HepG2 (cell line): Measurements from ENCODE around the gene ABCA2. TPM values are rescaled to one million over a fixed set of nuclear protein-coding genes. Genes with fewer than 3 reads are reported as not detected.

ENCODE experiments used
- CCAR2 ChIP-seq: fragments of 200-400 bp; formaldehyde crosslinking; optimal IDR thresholded peaks from 2 replicates; pipeline ENCODE3; 2018; ENCODE audit warnings: low read depth, mild to moderate bottlenecking, low read length, moderate library complexity
- KAT7 ChIP-seq: IDR thresholded peaks from 2 replicates; pipeline ENCODE4 v1.6.1; 2018; ENCODE audit warnings: borderline replicate concordance, missing compliant biosample characterization
- NCOA2 ChIP-seq: sonication (generic); formaldehyde crosslinking; IDR thresholded peaks from 2 replicates; pipeline ENCODE4 v1.8.0; 2022; ENCODE audit warnings: inconsistent platforms
- NFRKB ChIP-seq: fragments of 450-650 bp; IDR thresholded peaks from 2 replicates; pipeline ENCODE4 v1.6.1; 2017
- RAD21 ChIP-seq: fragments of 450-650 bp; formaldehyde crosslinking; IDR thresholded peaks from 2 replicates; pipeline ENCODE4 v1.5.0; 2020; ENCODE audit warnings: mild to moderate bottlenecking
- RBM39 ChIP-seq: fragments of 200-400 bp; formaldehyde crosslinking; IDR thresholded peaks from one replicate; pipeline ENCODE4 v1.6.1; 2018; ENCODE audit warnings: antibody characterized with exemption, mild to moderate bottlenecking, low read depth, low read length; ENCODE audit not compliant: poor library complexity, severe bottlenecking
- SP1 ChIP-seq, 2 experiments: fragments of 450-650 bp in 1 of 2; sonication (generic) in 1 of 2; formaldehyde crosslinking in 1 of 2; IDR thresholded peaks; 2 replicates each; pipeline versions ENCODE4 v1.4.0 to v1.6.1; 2016 to 2020; ENCODE audit warnings: missing genetic modification reagents in 1 of 2
- THAP7 ChIP-seq: sonication (generic); formaldehyde crosslinking; IDR thresholded peaks from 2 replicates; pipeline ENCODE4 v1.8.1; 2023; ENCODE audit warnings: mild to moderate bottlenecking, missing genetic modification reagents
- TRIM24 ChIP-seq: sonication (generic); formaldehyde crosslinking; IDR thresholded peaks from 2 replicates; pipeline ENCODE4 v1.8.0; 2022; ENCODE audit warnings: mild to moderate bottlenecking, missing genetic modification reagents
- U2AF2 ChIP-seq: fragments of 200-400 bp; formaldehyde crosslinking; IDR thresholded peaks from 2 replicates; pipeline ENCODE4 v1.6.1; 2017; ENCODE audit warnings: low read depth, mild to moderate bottlenecking, low read length
- ZBTB14 ChIP-seq: sonication (generic); formaldehyde crosslinking; IDR thresholded peaks from 2 replicates; pipeline ENCODE4 v1.4.0; 2020; ENCODE audit warnings: missing genetic modification reagents
- ZBTB7A ChIP-seq: sonication (generic); formaldehyde crosslinking; IDR thresholded peaks from 2 replicates; pipeline ENCODE4 v1.8.0; 2022; ENCODE audit warnings: mild to moderate bottlenecking, missing genetic modification reagents
- ZFP90 ChIP-seq: sonication (generic); formaldehyde crosslinking; IDR thresholded peaks from 2 replicates; pipeline ENCODE4 v1.8.0; 2022; ENCODE audit warnings: missing genetic modification reagents, mild to moderate bottlenecking, inconsistent platforms, borderline replicate concordance
- ZNF264 ChIP-seq: sonication (generic); formaldehyde crosslinking; IDR thresholded peaks from 2 replicates; pipeline ENCODE4 v1.4.0; 2020; ENCODE audit warnings: missing genetic modification reagents
- ZNF343 ChIP-seq: sonication (generic); formaldehyde crosslinking; IDR thresholded peaks from 2 replicates; pipeline ENCODE4 v1.4.0; 2020; ENCODE audit warnings: mild to moderate bottlenecking, missing genetic modification reagents
- ZNF543 ChIP-seq: sonication (generic); formaldehyde crosslinking; IDR thresholded peaks from 2 replicates; pipeline ENCODE4 v1.4.0; 2020; ENCODE audit warnings: mild to moderate bottlenecking, missing genetic modification reagents
- ZNF598 ChIP-seq: sonication (generic); formaldehyde crosslinking; IDR thresholded peaks from 2 replicates; pipeline ENCODE4 v1.5.1; 2020; ENCODE audit warnings: mild to moderate bottlenecking, missing genetic modification reagents, borderline replicate concordance
- ZNF746 ChIP-seq: sonication (generic); formaldehyde crosslinking; IDR thresholded peaks from 2 replicates; pipeline ENCODE4 v1.8.0; 2022; ENCODE audit warnings: mild to moderate bottlenecking, missing genetic modification reagents
- ZNF772 ChIP-seq: sonication (generic); formaldehyde crosslinking; IDR thresholded peaks from 2 replicates; pipeline ENCODE4 v1.5.0; 2020; ENCODE audit warnings: mild to moderate bottlenecking, missing genetic modification reagents
- ZNF782 ChIP-seq: sonication (generic); formaldehyde crosslinking; IDR thresholded peaks from 2 replicates; pipeline ENCODE4 v1.4.0; 2020; ENCODE audit warnings: missing genetic modification reagents, mild to moderate bottlenecking, borderline replicate concordance
- polyA plus RNA-seq, 8 experiments: library from polyadenylated mRNA; depleted of rRNA in 3 of 8; stranded (reverse) in 7 of 8; unstranded in 1 of 8; fragments of >200 nt; fragmentation: Illumina TruSeq in 4 of 8; extraction: Trizol in 4 of 8; gene quantifications; 2 replicates each; pipeline versions ENCODE4 v1.2.1 to v1.2.3, GENCODE V29; 2011 to 2016; ENCODE audit warnings: low read depth in 4 of 8, missing spikeins in 1 of 8, mixed read lengths in 1 of 8; ENCODE audit not compliant: insufficient read depth in 1 of 8
- total RNA-seq, 5 experiments: library from RNA; depleted of rRNA; stranded (reverse); fragments of >200 nt; fragmentation: Illumina TruSeq; extraction: Trizol; gene quantifications; 2 replicates each; pipeline ENCODE4 v1.2.3, GENCODE V29; 2016; ENCODE audit warnings: low read depth in 1 of 5
- TF ChIP-seq, protein P1 (sequence below): sonication (generic); formaldehyde crosslinking; IDR thresholded peaks from 2 replicates; pipeline ENCODE4 v1.4.0; 2020; ENCODE audit warnings: missing genetic modification reagents, borderline replicate concordance
- TF ChIP-seq, protein P2 (sequence below): sonication (generic); formaldehyde crosslinking; conservative IDR thresholded peaks from 2 replicates; pipeline ENCODE4 v1.8.1; 2023; ENCODE audit warnings: missing genetic modification reagents

ABCA2 gene
- total and polyA plus RNA-seq, 2 of the 13 experiments (the other 11 are each of a cell fraction or from before 2014, with no cell fraction given): 2.9 to 19.2 TPM

- TF ChIP-seq U2AF2: no peak
- TF ChIP-seq ZNF543: no peak
- TF ChIP-seq TRIM24 (CRISPR knock-in tag): no peak
- TF ChIP-seq ZBTB7A (CRISPR knock-in tag): no peak
- peak; percentile 74; the same call in 1 of the 2 replicates for TF ChIP-seq ZNF598 (CRISPR knock-in tag)
- no peak for TF ChIP-seq ZNF782 (CRISPR knock-in tag)
- peak; percentile 61; the same call in 1 of the 2 replicates for TF ChIP-seq ZNF772 (CRISPR knock-in tag)
- TF ChIP-seq ZBTB14 (CRISPR knock-in tag): no peak
- TF ChIP-seq, protein P1, sequence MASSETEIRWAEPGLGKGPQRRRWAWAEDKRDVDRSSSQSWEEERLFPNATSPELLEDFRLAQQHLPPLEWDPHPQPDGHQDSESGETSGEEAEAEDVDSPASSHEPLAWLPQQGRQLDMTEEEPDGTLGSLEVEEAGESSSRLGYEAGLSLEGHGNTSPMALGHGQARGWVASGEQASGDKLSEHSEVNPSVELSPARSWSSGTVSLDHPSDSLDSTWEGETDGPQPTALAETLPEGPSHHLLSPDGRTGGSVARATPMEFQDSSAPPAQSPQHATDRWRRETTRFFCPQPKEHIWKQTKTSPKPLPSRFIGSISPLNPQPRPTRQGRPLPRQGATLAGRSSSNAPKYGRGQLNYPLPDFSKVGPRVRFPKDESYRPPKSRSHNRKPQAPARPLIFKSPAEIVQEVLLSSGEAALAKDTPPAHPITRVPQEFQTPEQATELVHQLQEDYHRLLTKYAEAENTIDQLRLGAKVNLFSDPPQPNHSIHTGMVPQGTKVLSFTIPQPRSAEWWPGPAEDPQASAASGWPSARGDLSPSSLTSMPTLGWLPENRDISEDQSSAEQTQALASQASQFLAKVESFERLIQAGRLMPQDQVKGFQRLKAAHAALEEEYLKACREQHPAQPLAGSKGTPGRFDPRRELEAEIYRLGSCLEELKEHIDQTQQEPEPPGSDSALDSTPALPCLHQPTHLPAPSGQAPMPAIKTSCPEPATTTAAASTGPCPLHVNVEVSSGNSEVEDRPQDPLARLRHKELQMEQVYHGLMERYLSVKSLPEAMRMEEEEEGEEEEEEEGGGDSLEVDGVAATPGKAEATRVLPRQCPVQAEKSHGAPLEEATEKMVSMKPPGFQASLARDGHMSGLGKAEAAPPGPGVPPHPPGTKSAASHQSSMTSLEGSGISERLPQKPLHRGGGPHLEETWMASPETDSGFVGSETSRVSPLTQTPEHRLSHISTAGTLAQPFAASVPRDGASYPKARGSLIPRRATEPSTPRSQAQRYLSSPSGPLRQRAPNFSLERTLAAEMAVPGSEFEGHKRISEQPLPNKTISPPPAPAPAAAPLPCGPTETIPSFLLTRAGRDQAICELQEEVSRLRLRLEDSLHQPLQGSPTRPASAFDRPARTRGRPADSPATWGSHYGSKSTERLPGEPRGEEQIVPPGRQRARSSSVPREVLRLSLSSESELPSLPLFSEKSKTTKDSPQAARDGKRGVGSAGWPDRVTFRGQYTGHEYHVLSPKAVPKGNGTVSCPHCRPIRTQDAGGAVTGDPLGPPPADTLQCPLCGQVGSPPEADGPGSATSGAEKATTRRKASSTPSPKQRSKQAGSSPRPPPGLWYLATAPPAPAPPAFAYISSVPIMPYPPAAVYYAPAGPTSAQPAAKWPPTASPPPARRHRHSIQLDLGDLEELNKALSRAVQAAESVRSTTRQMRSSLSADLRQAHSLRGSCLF (CRISPR knock-in tag): no peak
- TF ChIP-seq ZFP90: no peak
- TF ChIP-seq RAD21 (CRISPR knock-in tag): peak; percentile 91
- TF ChIP-seq THAP7 (CRISPR knock-in tag): no peak
- peak; percentile 30 for TF ChIP-seq RBM39
- no peak for TF ChIP-seq SP1 (IDR thresholded peaks at IDR 0.05)
- TF ChIP-seq SP1 (CRISPR knock-in tag; IDR thresholded peaks at IDR 0.05): 0 out of 2 replicates have a peak, but pooled peaks have one; percentile 5
- TF ChIP-seq CCAR2: no peak
- TF ChIP-seq KAT7 (CRISPR knock-in tag): no peak
- no peak for TF ChIP-seq NCOA2 (CRISPR knock-in tag)
- TF ChIP-seq ZNF343: no peak
- TF ChIP-seq ZNF746 (CRISPR knock-in tag): no peak
- TF ChIP-seq NFRKB: no peak
- TF ChIP-seq, protein P2, sequence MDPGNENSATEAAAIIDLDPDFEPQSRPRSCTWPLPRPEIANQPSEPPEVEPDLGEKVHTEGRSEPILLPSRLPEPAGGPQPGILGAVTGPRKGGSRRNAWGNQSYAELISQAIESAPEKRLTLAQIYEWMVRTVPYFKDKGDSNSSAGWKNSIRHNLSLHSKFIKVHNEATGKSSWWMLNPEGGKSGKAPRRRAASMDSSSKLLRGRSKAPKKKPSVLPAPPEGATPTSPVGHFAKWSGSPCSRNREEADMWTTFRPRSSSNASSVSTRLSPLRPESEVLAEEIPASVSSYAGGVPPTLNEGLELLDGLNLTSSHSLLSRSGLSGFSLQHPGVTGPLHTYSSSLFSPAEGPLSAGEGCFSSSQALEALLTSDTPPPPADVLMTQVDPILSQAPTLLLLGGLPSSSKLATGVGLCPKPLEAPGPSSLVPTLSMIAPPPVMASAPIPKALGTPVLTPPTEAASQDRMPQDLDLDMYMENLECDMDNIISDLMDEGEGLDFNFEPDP (CRISPR knock-in tag): no peak
- TF ChIP-seq ZNF264 (CRISPR knock-in tag): no peak
Measured at GRCh38 chr9:137034709-137035506, 6.9 kb upstream of the ABCA2 start (continued).
